DOHH2 (cell line): ENCODE measurements around the gene CXCR1.

ENCODE experiments used
- EZH2phosphoT487 ChIP-seq: fragments of 200-600 bp; sonication (generic); IDR thresholded peaks from 2 replicates; pipeline ENCODE4 v1.6.1; 2017; ENCODE audit warnings: borderline replicate concordance, mild to moderate bottlenecking, antibody characterized with exemption, low read length, moderate library complexity, mixed read lengths
- TF ChIP-seq, protein P1 (sequence below): fragments of 200-600 bp; sonication (generic); IDR thresholded peaks from one replicate; pipeline ENCODE4 v1.5.1; 2014; ENCODE audit warnings: antibody characterized with exemption, mild to moderate bottlenecking, low read depth, low read length; ENCODE audit not compliant: poor library complexity, severe bottlenecking

GRCh38 chr2:218145124-218145523 is 21.6 kb downstream of the CXCR1 start:
- TF ChIP-seq, protein P1, sequence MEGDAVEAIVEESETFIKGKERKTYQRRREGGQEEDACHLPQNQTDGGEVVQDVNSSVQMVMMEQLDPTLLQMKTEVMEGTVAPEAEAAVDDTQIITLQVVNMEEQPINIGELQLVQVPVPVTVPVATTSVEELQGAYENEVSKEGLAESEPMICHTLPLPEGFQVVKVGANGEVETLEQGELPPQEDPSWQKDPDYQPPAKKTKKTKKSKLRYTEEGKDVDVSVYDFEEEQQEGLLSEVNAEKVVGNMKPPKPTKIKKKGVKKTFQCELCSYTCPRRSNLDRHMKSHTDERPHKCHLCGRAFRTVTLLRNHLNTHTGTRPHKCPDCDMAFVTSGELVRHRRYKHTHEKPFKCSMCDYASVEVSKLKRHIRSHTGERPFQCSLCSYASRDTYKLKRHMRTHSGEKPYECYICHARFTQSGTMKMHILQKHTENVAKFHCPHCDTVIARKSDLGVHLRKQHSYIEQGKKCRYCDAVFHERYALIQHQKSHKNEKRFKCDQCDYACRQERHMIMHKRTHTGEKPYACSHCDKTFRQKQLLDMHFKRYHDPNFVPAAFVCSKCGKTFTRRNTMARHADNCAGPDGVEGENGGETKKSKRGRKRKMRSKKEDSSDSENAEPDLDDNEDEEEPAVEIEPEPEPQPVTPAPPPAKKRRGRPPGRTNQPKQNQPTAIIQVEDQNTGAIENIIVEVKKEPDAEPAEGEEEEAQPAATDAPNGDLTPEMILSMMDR = no peak
- TF ChIP-seq EZH2phosphoT487 = no peak
